Measurements from ENCODE around the gene TSHZ2. TPM values are rescaled to one million over a fixed set of nuclear protein-coding genes. Genes with fewer than 3 reads are reported as not detected.

Gene TSHZ2
- total RNA-seq, 4 donors from 2014 or later: 28.6 to 40.1 (median 35.5) TPM

GRCh38 chr20:53517146-53517545, 545.0 kb downstream of the TSHZ2 start:
- TF ChIP-seq, protein P1, sequence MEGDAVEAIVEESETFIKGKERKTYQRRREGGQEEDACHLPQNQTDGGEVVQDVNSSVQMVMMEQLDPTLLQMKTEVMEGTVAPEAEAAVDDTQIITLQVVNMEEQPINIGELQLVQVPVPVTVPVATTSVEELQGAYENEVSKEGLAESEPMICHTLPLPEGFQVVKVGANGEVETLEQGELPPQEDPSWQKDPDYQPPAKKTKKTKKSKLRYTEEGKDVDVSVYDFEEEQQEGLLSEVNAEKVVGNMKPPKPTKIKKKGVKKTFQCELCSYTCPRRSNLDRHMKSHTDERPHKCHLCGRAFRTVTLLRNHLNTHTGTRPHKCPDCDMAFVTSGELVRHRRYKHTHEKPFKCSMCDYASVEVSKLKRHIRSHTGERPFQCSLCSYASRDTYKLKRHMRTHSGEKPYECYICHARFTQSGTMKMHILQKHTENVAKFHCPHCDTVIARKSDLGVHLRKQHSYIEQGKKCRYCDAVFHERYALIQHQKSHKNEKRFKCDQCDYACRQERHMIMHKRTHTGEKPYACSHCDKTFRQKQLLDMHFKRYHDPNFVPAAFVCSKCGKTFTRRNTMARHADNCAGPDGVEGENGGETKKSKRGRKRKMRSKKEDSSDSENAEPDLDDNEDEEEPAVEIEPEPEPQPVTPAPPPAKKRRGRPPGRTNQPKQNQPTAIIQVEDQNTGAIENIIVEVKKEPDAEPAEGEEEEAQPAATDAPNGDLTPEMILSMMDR (IDR thresholded peaks at IDR 0.05; ENCODE audit: low read depth): no peak

- TF ChIP-seq, protein P1 (IDR thresholded peaks at IDR 0.05; ENCODE audit: low read depth): no peak
These were observed 549.9 kb downstream of the TSHZ2 start for GRCh38 chr20:53522026-53522425.

- TF ChIP-seq, protein P1 (IDR thresholded peaks at IDR 0.05; ENCODE audit: low read depth): no peak
These were observed 550.5 kb downstream of the TSHZ2 start for GRCh38 chr20:53522696-53523095.

GRCh38 chr20:53524589-53525312, 552.6 kb downstream of the TSHZ2 start:
- TF ChIP-seq, protein P1 (IDR thresholded peaks at IDR 0.05; ENCODE audit: low read depth): no peak

DNA sequence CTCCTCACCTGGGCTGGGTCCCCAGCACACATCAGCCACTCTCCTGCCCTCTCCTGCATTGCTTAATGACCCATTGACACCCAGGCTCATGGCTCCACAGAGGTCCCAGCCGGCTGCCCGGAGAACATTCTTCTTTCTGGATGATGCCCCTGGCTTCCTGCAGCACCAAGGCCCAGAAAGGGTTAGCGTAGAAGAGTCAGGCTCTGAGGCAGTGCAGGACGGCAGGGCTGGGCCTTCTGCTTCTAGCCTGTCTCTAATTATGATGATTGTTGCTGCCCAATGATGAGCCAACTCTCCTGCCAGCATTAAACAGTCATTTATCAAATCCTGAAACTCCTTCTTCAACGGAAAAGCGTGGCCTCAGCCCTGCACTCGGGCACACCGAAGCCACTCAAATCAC, 555.0 kb downstream of the TSHZ2 start:
- TF ChIP-seq, protein P1 (IDR thresholded peaks at IDR 0.05; ENCODE audit: low read depth): no peak

DNA sequence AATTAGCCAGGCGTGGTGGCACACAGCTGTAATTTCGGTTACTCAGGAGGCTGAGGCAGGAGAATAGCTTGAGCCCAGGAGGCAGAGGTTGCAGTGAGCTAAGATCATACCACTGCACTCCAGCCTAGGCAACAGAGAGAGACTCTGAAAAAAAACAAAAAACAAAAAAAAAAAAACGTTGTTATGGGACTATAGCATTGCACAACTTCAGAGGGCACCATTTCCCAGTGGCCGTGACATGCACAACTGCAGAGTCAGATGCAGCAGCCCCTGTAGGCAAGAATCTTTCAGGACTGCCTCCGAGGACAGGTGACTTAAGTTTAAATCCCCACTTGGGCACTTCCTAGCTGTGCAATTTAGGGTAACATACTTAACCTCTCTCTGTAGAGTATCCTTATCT, 557.5 kb downstream of the TSHZ2 start:
- TF ChIP-seq, protein P1 (IDR thresholded peaks at IDR 0.05; ENCODE audit: low read depth): no peak

DNA sequence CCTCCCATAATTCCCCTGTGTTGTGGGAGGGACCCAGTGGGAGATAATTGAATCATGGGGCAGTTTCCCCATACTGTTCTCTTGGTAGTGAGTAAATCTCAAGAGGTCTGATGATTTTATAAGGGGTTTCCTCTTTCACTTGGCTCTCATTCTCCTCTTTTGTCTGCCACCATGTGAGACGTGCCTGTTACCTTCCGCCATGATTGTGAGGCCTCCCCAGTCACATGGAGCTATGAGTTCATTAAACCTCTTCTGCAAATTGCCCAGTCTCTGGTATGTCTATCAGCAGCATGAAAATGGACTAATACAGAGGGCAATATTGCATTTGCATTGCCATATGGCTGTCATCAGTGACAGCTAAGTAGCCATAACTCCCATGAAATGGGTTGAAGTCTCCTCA, 558.3 kb downstream of the TSHZ2 start:
- TF ChIP-seq, protein P1 (IDR thresholded peaks at IDR 0.05; ENCODE audit: low read depth): no peak
